Limb (tissue), 2 donors: Measurements from ENCODE around the gene TEX13D.
"Not testable (repeated sequence)": the region's sequence is repeated elsewhere in the genome, so short reads cannot be mapped to it uniquely, and the experiment has no call there.

Source experiments
- DNase-seq, 2 donors: peaks; one replicate each; pipeline ENCODE4 v3.0.0-alpha.2; 2016; ENCODE audit errors: extremely low spot score in 2 of 2

TEX13D gene

DNA sequence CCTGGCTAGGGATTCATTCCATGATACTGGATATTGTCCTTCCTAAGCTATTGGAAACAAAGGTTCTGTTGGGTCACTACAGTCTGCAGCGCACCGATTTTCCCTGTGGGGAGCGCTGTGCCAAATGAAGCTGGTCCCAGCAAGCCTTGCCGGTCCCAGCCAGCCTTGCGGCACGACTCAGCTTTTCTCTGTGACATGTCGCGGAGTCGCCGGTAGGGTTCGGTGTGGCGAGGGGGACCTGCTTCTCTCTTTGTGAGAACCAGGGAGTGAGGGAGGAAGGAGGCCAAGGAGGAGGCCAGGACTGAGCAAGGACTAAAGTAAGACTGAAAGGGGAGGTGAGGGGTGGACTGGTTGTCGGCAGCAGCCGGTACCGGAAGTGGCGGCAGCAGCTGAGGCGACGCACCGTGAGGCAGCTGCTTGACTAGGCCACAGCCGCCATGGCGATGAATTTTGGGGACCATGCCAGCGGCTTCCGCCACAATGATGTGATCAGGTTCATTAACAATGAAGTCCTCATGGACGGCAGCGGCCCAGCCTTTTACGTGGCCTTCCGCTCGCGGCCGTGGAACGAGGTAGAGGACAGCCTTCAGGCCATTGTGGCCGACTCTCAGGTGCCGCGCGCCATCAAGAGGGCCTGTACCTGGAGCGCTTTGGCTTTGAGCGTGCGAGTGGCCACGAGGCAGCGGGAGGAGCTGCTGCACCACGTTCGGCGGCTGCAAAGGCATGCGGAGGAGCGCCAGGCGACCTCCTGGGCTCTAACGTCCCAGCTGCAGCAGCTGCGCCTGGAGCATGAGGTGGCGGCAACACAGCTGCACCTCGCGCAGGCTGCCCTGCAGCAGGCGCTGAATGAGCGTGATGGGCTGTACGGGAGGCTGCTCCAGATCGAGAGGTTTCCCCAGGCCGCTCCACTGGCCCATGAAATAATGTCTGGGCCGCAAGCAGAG, at the start of gene TEX13D:
TSS of gene TEX13D (plus strand) at position 180 of the 944 bp plus-strand sequence. CDS start at position 438, 258 bp downstream.
- DNase-seq: no peak

GRCh38 chrX:124289443-124289842, 43.0 kb upstream of the TEX13D start:
- no peak for DNase-seq

DNA sequence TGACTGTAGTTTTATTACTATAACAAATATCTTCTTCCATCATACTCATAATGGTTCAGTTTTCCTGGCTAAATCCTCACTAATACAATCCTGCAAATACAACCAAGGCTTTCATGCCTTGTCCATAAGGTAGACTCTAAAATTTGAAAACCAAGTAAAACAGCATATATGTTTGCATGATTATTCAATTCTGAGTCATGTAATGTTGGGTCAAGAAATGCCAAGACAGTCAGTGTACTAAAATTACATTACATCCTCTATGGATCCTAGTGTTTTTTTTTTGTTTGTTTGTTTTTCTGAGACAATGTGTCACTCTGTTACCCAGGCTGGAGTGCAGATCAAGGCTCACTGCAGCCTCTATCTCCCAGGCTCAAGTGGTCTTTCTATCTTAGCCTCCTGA, 38.6 kb upstream of the TEX13D start:
- no peak for DNase-seq

DNA sequence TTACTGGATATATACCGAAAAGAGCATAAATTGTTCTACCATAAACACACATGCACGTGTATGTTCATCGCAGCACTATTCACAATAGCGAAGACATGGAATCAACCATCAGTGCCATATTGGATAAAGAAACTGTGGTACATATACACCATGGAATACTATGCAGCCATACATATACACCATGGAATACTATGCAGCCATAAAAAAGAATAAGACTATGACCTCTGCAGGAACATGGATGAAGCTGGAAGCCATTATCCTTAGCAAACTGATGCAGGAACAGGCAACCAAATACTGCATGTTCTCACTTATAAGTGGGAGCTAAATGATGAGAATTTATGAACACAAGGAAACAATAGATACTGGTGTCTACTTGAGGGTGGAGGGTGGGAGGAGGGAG, 33.1 kb upstream of the TEX13D start:
- not testable (repeated sequence) for DNase-seq

DNA sequence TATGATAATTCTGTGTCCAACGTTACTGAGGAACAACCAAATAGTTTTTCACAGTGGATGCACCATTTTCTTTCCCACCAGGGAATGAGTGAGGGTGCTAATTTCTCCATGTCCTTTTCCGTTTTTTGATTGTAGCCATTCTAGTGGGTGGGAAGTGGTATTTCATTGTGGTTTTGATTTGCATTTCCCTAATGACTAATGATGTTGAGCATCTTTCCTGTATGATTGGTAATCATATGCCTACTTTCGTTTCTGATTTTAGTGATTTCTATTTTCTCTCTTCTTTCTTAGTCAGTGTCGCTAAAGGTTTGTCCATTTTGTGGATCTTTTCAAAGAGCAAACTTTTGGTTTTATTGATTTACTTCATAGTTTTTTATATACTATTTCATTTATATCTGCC, 32.1 kb upstream of the TEX13D start:
- DNase-seq: no peak

DNA sequence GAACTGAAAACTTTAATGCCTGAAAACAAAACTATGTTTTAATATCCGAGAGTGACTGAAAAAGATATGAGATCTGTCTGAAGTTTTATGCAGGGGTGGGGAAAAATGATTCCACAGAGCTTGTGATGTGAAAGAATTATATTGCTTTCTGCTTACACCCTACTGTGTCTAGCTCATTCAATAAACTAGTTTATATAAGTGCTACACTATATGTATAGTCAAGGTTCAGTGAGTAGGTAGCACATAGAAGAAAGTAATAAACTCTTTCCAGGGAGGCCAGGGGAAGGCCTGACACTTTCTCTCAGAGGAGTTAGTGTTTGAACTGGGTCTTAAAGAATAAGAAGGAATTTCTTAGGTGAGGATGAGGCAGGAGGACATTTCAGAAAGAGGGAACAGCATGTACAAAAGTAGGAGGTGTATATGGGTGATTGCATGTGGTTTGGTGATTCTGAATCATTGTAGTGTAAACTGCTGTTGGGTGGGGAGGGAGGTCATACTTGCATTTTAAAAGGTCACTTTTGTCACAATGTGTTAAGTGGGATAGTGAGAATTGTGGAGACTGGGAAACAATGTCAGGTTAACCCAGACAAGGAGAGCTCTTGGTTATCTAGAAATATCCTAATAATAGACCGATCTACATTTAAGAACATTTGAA, 25.1 kb upstream of the TEX13D start:
- no peak for DNase-seq

GRCh38 chrX:124325732-124326131, 6.7 kb upstream of the TEX13D start:
- DNase-seq: no peak

- no peak for DNase-seq
These were observed 3.7 kb upstream of the TEX13D start for GRCh38 chrX:124328765-124329164.

GRCh38 chrX:124333862-124334261, 1.4 kb downstream of the TEX13D start:
- no peak for DNase-seq

- DNase-seq: not testable (repeated sequence)
These were observed 2.1 kb downstream of the TEX13D start for GRCh38 chrX:124334555-124334954.

- DNase-seq: no peak
These were observed 3.1 kb downstream of the TEX13D start for GRCh38 chrX:124335598-124335997.

DNA sequence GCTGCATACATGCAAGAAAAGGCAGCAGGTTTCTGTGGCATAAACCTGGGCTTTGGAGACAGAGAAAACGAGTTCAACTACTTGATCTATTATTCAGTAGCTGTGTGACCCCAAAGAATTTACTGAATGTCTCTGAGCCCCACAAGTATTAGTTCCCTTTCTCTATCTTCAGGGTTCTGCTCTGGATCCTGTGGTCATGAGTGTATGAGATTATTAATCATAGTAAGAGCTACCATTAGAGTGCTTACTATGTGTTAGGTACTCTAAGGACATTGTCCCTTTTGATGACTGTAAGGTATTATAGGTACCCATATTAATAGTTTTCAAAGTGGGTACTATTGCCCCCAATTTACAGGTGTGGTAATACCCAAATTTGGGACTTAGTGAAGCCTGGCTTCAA, 5.5 kb downstream of the TEX13D start:
- DNase-seq: no peak

- no peak for DNase-seq
These were observed 6.5 kb downstream of the TEX13D start for GRCh38 chrX:124338733-124339514.

GRCh38 chrX:124341396-124342132, 9.1 kb downstream of the TEX13D start:
- no peak for DNase-seq

GRCh38 chrX:124342174-124342867, 9.9 kb downstream of the TEX13D start:
- no peak for DNase-seq

GRCh38 chrX:124343016-124343415, 10.6 kb downstream of the TEX13D start:
- DNase-seq: no peak

DNA sequence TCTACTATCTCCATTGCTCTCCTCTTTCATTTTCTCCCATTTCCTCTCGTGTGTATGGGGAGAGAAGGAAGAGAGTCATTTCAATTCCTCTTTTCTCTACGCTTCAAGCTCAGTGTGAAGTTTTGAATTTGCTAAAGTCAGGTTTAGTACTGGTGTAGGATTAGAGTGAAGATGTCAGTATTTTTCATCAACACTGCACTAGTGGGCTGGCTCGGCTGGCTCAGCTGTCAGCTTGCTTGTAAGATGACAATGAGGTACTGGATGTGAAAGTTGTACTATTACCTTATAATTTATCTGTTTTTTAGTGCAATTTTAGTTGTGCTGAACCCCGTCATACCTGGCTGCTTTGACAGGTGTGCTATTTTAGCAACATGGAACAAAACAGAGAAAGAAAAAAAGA, 11.8 kb downstream of the TEX13D start:
- DNase-seq: no peak

DNA sequence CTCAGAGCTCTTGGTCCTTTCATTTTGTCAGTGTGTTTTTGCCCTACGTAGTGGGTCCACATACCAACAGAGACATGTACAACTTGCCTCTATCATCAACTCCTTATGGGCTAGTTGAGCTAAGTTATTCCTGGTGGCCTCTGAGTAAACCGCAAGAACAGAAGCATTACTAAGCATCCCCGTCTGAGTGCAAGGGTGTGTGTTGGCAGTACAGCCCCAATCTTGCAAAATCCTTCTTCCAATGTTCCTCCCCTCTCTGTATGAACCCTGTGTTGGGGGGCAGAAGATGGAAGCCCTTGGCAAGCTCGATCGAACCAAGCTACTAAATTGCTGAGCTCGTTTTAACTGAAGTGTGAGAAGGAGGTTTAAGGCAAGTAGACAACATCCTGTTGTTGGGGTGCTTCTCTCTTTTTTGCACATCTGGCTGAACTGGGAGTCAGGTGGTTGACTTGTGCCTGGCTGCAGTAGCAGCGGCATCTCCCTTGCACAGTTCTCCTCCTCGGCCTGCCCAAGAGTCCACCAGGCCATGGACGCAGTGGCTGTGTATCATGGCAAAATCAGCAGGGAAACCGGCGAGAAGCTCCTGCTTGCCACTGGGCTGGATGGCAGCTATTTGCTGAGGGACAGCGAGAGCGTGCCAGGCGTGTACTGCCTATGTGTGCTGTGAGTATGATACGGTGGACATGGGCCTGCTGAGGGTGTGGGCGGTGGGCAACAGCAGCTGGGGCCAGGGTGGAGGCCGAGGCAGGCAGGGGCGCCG, 13.8 kb downstream of the TEX13D start, which contains the start of gene SH2D1A:
TSS of gene SH2D1A (plus strand) at position 447 of the 760 bp plus-strand sequence. CDS start at position 527, 80 bp downstream.
- DNase-seq: no peak

DNA sequence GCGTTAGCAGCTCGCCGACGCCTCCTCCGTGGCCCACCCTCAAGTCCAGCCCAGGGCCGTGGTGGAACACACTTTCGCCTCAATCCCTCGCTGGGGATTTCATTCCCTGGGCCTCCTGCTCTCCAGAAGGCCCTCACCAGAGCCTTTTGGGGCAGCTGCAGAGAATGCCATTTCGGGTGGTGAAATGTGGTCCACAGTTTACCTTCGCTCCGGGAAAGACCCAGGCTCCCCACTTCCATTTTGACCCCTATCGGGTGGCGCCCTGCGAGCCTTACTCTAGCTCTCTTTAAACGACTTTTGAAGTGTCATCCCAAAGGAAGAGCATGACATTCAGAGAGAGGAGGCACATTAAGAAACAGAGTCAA, 14.4 kb downstream of the TEX13D start:
- no peak for DNase-seq

- DNase-seq: no peak
These were observed 14.8 kb downstream of the TEX13D start for GRCh38 chrX:124347242-124347641.
